MCF 10A (cell line): ENCODE measurements around the gene MYL2. TPM values are rescaled to one million over a fixed set of nuclear protein-coding genes. Genes with fewer than 3 reads are reported as not detected.

Experiments used
- BruUV-seq: library from RNA; stranded (reverse); fragments of 400-500 nt; replicated peaks from 2 replicates; lab custom pipeline; 2021; lab: Mats Ljungman, UMichigan
- CTCF ChIA-PET: fragments of 300-600 bp; sonication (Branson Sonifier 250); formaldehyde crosslinking; extraction: SDS; loops from one replicate; lab custom pipeline; 2021; ENCODE audit warnings: antibody characterized with exemption, inconsistent platforms; lab: Yijun Ruan, JAX
- POLR2A ChIA-PET: fragments of 300-600, 350-650 bp; sonication (Branson Sonifier 250); formaldehyde crosslinking; extraction: SDS; loops from one replicate; lab custom pipeline; 2020; ENCODE audit warnings: antibody characterized with exemption, inconsistent platforms; lab: Yijun Ruan, JAX
- DNase-seq: peaks from one replicate; pipeline ENCODE4 v3.0.0-alpha.2; 2018; ENCODE audit not compliant: unreplicated experiment
- H3K27ac Mint-ChIP-seq: one replicate; pipeline ENCODE4 v1.8.0; 2022; ENCODE audit warnings: mild to moderate bottlenecking, low read depth, mixed read lengths; ENCODE audit not compliant: unreplicated experiment
- H3K27me3 Mint-ChIP-seq: one replicate; pipeline ENCODE4 v1.8.0; 2022; ENCODE audit warnings: mixed read lengths; ENCODE audit not compliant: insufficient read depth, unreplicated experiment
- H3K36me3 Mint-ChIP-seq: one replicate; pipeline ENCODE4 v1.8.0; 2022; ENCODE audit warnings: mild to moderate bottlenecking, moderate library complexity, mixed read lengths; ENCODE audit not compliant: insufficient read depth, unreplicated experiment
- H3K4me1 Mint-ChIP-seq: one replicate; pipeline ENCODE4 v1.8.0; 2022; ENCODE audit warnings: mixed read lengths; ENCODE audit not compliant: insufficient read depth, unreplicated experiment
- H3K4me3 Mint-ChIP-seq: one replicate; pipeline ENCODE4 v1.8.0; 2022; ENCODE audit warnings: mild to moderate bottlenecking, moderate library complexity, mixed read lengths; ENCODE audit not compliant: unreplicated experiment
- H3K9me3 Mint-ChIP-seq: one replicate; pipeline ENCODE4 v1.8.0; 2022; ENCODE audit warnings: mixed read lengths; ENCODE audit not compliant: unreplicated experiment
- intact Hi-C: fragments of 100-400 bp; cut with micrococcal nuclease; formaldehyde crosslinking; loops from 2 replicates; pipeline ENCODE4 v1.14.1; 2022
- total RNA-seq: library from RNA; stranded (reverse); gene quantifications from 2 replicates; pipeline ENCODE4 v1.2.3, GENCODE V29; 2022
- TF ChIP-seq, protein P1 (sequence below): fragments of 200-600 bp; IDR thresholded peaks from one replicate; pipeline ENCODE4 v1.8.0; 2022; ENCODE audit warnings: antibody characterized with exemption, mild to moderate bottlenecking; ENCODE audit not compliant: unreplicated experiment

Gene MYL2
- total RNA-seq, 1 experiment from 2014 or later = not detected

GRCh38 chr12:110917467-110917866, 2.9 kb downstream of the MYL2 start:
- H3K27me3 Mint-ChIP-seq = no peaks in the 10 kb centered on the region
- BruUV-seq = no TSS peak
- H3K9me3 Mint-ChIP-seq = no peaks in the 10 kb centered on the region
- ChIA-PET POLR2A (interaction anchor here (1.0 to 3.2 kb wide), 3 partner anchors 11 to 20 kb away, joined by 4 to 22 read pairs (median 5); no protein-coding TSS in a partner anchor), CTCF (interaction anchor here (0.6 to 1.6 kb wide), 5 partner anchors 20 to 585 kb away, joined by 3 to 5 read pairs (median 4); no protein-coding TSS in a partner anchor)
- H3K36me3 Mint-ChIP-seq = peaks cover 5% of the 10 kb centered on the region
- H3K4me3 Mint-ChIP-seq = no peak overlapping the region
- H3K4me1 Mint-ChIP-seq = peaks cover 27% of the 10 kb centered on the region
- intact Hi-C loops = no loop called here
- H3K27ac Mint-ChIP-seq = peak overlapping the region; percentile 84
- TF ChIP-seq, protein P1, sequence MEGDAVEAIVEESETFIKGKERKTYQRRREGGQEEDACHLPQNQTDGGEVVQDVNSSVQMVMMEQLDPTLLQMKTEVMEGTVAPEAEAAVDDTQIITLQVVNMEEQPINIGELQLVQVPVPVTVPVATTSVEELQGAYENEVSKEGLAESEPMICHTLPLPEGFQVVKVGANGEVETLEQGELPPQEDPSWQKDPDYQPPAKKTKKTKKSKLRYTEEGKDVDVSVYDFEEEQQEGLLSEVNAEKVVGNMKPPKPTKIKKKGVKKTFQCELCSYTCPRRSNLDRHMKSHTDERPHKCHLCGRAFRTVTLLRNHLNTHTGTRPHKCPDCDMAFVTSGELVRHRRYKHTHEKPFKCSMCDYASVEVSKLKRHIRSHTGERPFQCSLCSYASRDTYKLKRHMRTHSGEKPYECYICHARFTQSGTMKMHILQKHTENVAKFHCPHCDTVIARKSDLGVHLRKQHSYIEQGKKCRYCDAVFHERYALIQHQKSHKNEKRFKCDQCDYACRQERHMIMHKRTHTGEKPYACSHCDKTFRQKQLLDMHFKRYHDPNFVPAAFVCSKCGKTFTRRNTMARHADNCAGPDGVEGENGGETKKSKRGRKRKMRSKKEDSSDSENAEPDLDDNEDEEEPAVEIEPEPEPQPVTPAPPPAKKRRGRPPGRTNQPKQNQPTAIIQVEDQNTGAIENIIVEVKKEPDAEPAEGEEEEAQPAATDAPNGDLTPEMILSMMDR = no peak
- peak; percentile 62 for DNase-seq

GRCh38 chr12:110916295-110916875, 4.0 kb downstream of the MYL2 start:
- peak overlapping the region; percentile 84 for H3K27ac Mint-ChIP-seq
- intact Hi-C loops = no loop called here
- BruUV-seq = no TSS peak
- TF ChIP-seq, protein P1 = no peak
- peaks cover 25% of the 10 kb centered on the region for H3K4me1 Mint-ChIP-seq
- POLR2A ChIA-PET = interaction anchor here (0.6 to 3.2 kb wide), 3 partner anchors 10 to 447 kb away, joined by 3 to 22 read pairs (median 4); no protein-coding TSS in a partner anchor
- DNase-seq = no peak
- no peaks in the 10 kb centered on the region for H3K27me3 Mint-ChIP-seq
- CTCF ChIA-PET = interaction anchor here (0.6 to 1.6 kb wide), 6 partner anchors 19 to 930 kb away, joined by 3 to 6 read pairs (median 4); no protein-coding TSS in a partner anchor
- H3K36me3 Mint-ChIP-seq = peaks cover 5% of the 10 kb centered on the region
- no peaks in the 10 kb centered on the region for H3K9me3 Mint-ChIP-seq
- no peak overlapping the region for H3K4me3 Mint-ChIP-seq

GRCh38 chr12:110913119-110914056, 7.0 kb downstream of the MYL2 start:
- Mint-ChIP-seq H3K4me3 (no peak overlapping the region), H3K9me3 (no peaks in the 10 kb centered on the region), H3K36me3 (peaks cover 5% of the 10 kb centered on the region), H3K27ac (no peak overlapping the region), H3K4me1 (peaks cover 21% of the 10 kb centered on the region), H3K27me3 (no peaks in the 10 kb centered on the region)
- POLR2A ChIA-PET = no interaction called here
- BruUV-seq = no TSS peak
- CTCF ChIA-PET = interaction anchor here (0.7 kb wide), 1 partner anchor 418 kb away, joined by 4 read pairs; no protein-coding TSS in a partner anchor
- no peak for DNase-seq
- TF ChIP-seq, protein P1 = no peak
- intact Hi-C loops = no loop called here

GRCh38 chr12:110912263-110912662, 8.1 kb downstream of the MYL2 start:
- BruUV-seq = no TSS peak
- Mint-ChIP-seq H3K36me3 (no peaks in the 10 kb centered on the region), H3K4me3 (no peak overlapping the region), H3K9me3 (no peaks in the 10 kb centered on the region), H3K27ac (no peak overlapping the region), H3K4me1 (peaks cover 22% of the 10 kb centered on the region), H3K27me3 (no peaks in the 10 kb centered on the region)
- TF ChIP-seq, protein P1 = no peak
- no peak for DNase-seq
- ChIA-PET POLR2A (interaction anchor here (0.7 kb wide), 2 partner anchors 176 to 1060 kb away, joined by 3 to 4 read pairs; no protein-coding TSS in a partner anchor), CTCF (interaction anchor here (0.6 to 1.2 kb wide), 3 partner anchors 18 to 481 kb away, joined by 3 read pairs; no protein-coding TSS in a partner anchor)
- intact Hi-C loops = no loop called here
